OCI-LY7 (cell line): ENCODE measurements around the gene LAMA4. TPM values are rescaled to one million over a fixed set of nuclear protein-coding genes. Genes with fewer than 3 reads are reported as not detected.

ENCODE experiments used
- BruUV-seq: library from RNA; stranded (reverse); fragments of 400-500 nt; replicated peaks from 2 replicates; lab custom pipeline; 2021; lab: Mats Ljungman, UMichigan
- CTCF ChIA-PET: fragments of 300-600 bp; sonication (Branson Sonifier 250); formaldehyde crosslinking; loops from one replicate; lab custom pipeline; 2022; ENCODE audit warnings: antibody characterized with exemption; ENCODE audit not compliant: unreplicated experiment; lab: Charles Lee
- POLR2A ChIA-PET: fragments of 300-600 bp; sonication (Branson Sonifier 250); formaldehyde crosslinking; loops from one replicate; lab custom pipeline; 2022; ENCODE audit warnings: antibody characterized with exemption; lab: Charles Lee
- DNase-seq: peaks from one replicate; pipeline ENCODE4 v3.0.0-alpha.2; 2015; ENCODE audit warnings: low spot score
- H2AFZ ChIP-seq: fragments of 200-600 bp; sonication (generic), shearing (Covaris generic); 2 replicates; pipeline ENCODE4 v1.6.1; 2014; ENCODE audit warnings: mild to moderate bottlenecking, antibody characterized with exemption, low read length, moderate library complexity
- H3K27ac ChIP-seq: fragments of 200-600 bp; sonication (generic); 2 replicates; pipeline ENCODE4 v1.5.1; 2014; ENCODE audit warnings: mixed run types, low read depth, mild to moderate bottlenecking, moderate library complexity, low read length, inconsistent platforms; ENCODE audit not compliant: poor library complexity, severe bottlenecking
- H3K36me3 ChIP-seq: fragments of 200-600 bp; sonication (generic); 2 replicates; pipeline ENCODE4 v1.6.1; 2014; ENCODE audit warnings: mild to moderate bottlenecking, antibody characterized with exemption, low read length, moderate library complexity, mixed read lengths; ENCODE audit not compliant: insufficient read depth
- H3K4me1 ChIP-seq: fragments of 200-600 bp; sonication (generic); 2 replicates; pipeline ENCODE4 v1.5.1; 2014; ENCODE audit warnings: mild to moderate bottlenecking, low read length; ENCODE audit not compliant: insufficient read depth, poor library complexity, severe bottlenecking
- H3K4me2 ChIP-seq: fragments of 200-600 bp; sonication (generic); 2 replicates; pipeline ENCODE4 v1.6.1; 2014; ENCODE audit warnings: mild to moderate bottlenecking, low read length
- H3K4me3 ChIP-seq: fragments of 200-600 bp; sonication (generic); 2 replicates; pipeline ENCODE4 v1.5.1; 2014; ENCODE audit warnings: mild to moderate bottlenecking, low read depth, low read length; ENCODE audit not compliant: poor library complexity, severe bottlenecking
- H3K79me2 ChIP-seq: fragments of 200-600 bp; sonication (generic); 2 replicates; pipeline ENCODE4 v1.6.1; 2016; ENCODE audit warnings: low read depth, mild to moderate bottlenecking, low read length, moderate library complexity, mixed read lengths; ENCODE audit not compliant: insufficient read depth
- H3K9me2 ChIP-seq: fragments of 200-600 bp; sonication (generic); 2 replicates; pipeline ENCODE4 v1.6.1; 2016; ENCODE audit warnings: mild to moderate bottlenecking, low read length, mixed read lengths; ENCODE audit not compliant: insufficient read depth
- H3K9me3 ChIP-seq: fragments of 200-600 bp; sonication (generic); 2 replicates; pipeline ENCODE4 v1.6.1; 2014; ENCODE audit warnings: mild to moderate bottlenecking, mixed run types, low read length, mixed read lengths
- H4K20me1 ChIP-seq: fragments of 200-600 bp; sonication (generic); 2 replicates; pipeline ENCODE4 v1.6.1; 2014; ENCODE audit warnings: mild to moderate bottlenecking, antibody characterized with exemption, low read length, moderate library complexity, mixed read lengths; ENCODE audit not compliant: insufficient read depth
- CTCF ChIP-seq: fragments of 200-600 bp; sonication (generic); conservative IDR thresholded peaks from 2 replicates; pipeline ENCODE4 v1.5.1; 2014; ENCODE audit warnings: mild to moderate bottlenecking, antibody characterized with exemption, low read length, moderate library complexity, mixed read lengths
- EZH2phosphoT487 ChIP-seq: fragments of 200-600 bp; sonication (generic); IDR thresholded peaks from 2 replicates; pipeline ENCODE4 v1.6.1; 2018; ENCODE audit warnings: low read depth, borderline replicate concordance, mild to moderate bottlenecking, mixed run types, antibody characterized with exemption, low read length, moderate library complexity, mixed read lengths
- intact Hi-C: fragments of 100-400 bp; cut with micrococcal nuclease; formaldehyde crosslinking; loops from one replicate; pipeline ENCODE4 v1.10.0; 2022; ENCODE audit not compliant: unreplicated experiment
- total RNA-seq, 2 experiments: library from RNA; depleted of rRNA in 1 of 2; stranded (reverse); fragments of >200 nt in 1 of 2; shearing (Covaris generic) in 1 of 2; gene quantifications; 2 replicates each; pipeline ENCODE4 v1.2.3, GENCODE V29; 2014 to 2022

LAMA4 gene
- total RNA-seq, 2 experiments from 2014 or later = not detected

- no peaks in the 10 kb centered on the region for H3K4me1 ChIP-seq
- ChIA-PET CTCF (no interaction called here), POLR2A (no interaction called here)
- intact Hi-C loops = no loop called here
- BruUV-seq = no TSS peak
- no peak overlapping the region for H2AFZ ChIP-seq
- H3K9me2 ChIP-seq = no peaks in the 10 kb centered on the region
- no peak overlapping the region for H3K4me3 ChIP-seq
- H4K20me1 ChIP-seq = no peaks in the 10 kb centered on the region
- H3K4me2 ChIP-seq = no peak overlapping the region
- no peak for TF ChIP-seq CTCF
- no peak overlapping the region for H3K27ac ChIP-seq
- DNase-seq = no peak
- no peaks in the 10 kb centered on the region for H3K79me2 ChIP-seq
- H3K9me3 ChIP-seq = no peaks in the 10 kb centered on the region
- no peaks in the 10 kb centered on the region for H3K36me3 ChIP-seq
These were observed 1.5 kb downstream of the LAMA4 start for GRCh38 chr6:112252571-112253497.

DNA sequence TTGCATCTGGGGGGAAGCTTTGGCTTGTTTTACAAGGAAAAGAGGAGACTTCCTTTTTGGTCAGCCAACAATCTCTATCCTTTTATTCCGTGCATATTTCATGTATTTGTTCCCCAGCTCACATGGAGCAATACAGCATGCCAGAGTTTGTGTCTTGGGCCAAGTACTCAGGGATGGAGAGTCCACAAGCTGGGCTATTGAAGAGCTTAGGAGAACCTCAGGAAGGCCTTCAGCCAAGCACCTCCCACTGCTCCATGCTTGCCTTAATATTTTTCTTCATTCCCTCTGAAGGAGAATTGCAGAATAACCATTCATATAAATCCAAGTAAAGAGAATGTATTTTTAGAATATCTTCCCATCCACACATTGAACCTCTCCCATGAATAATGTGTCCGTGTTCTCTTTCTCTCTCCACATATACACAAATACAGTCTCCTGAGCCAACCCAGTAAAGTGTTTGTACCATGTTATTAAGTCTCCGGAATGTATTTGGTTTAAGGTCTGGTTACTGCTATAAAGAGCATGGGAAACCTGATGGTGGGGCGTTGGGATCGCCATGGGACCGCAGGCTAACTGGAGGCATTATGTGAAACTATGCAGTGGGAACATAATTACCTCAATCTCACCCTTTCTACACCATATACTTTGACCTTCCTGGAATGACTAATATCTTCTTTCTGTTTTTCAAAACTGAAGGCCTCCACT lies 3.0 kb downstream of the LAMA4 start:
- Histone ChIP-seq H3K4me3 (no peak overlapping the region), H3K79me2 (no peaks in the 10 kb centered on the region), H3K9me2 (no peaks in the 10 kb centered on the region), H2AFZ (no peak overlapping the region), H4K20me1 (no peaks in the 10 kb centered on the region), H3K27ac (no peak overlapping the region), H3K4me2 (no peak overlapping the region), H3K9me3 (no peaks in the 10 kb centered on the region), H3K36me3 (no peaks in the 10 kb centered on the region), H3K4me1 (no peaks in the 10 kb centered on the region)
- ChIA-PET POLR2A (no interaction called here), CTCF (no interaction called here)
- no peak for TF ChIP-seq EZH2phosphoT487
- TF ChIP-seq CTCF = no peak
- no peak for DNase-seq
- BruUV-seq = no TSS peak
- intact Hi-C loops = no loop called here

GRCh38 chr6:112249489-112249888 lies 4.9 kb downstream of the LAMA4 start:
- Histone ChIP-seq H3K79me2 (no peaks in the 10 kb centered on the region), H3K36me3 (no peaks in the 10 kb centered on the region), H3K4me1 (no peaks in the 10 kb centered on the region), H2AFZ (no peak overlapping the region), H3K9me3 (no peaks in the 10 kb centered on the region), H3K27ac (no peak overlapping the region), H3K9me2 (no peaks in the 10 kb centered on the region), H3K4me3 (no peak overlapping the region), H4K20me1 (no peaks in the 10 kb centered on the region), H3K4me2 (no peak overlapping the region)
- BruUV-seq = no TSS peak
- ChIA-PET CTCF (no interaction called here), POLR2A (interaction anchor here (0.7 kb wide), 1 partner anchor 20 kb away, joined by 7 read pairs; no protein-coding TSS in a partner anchor)
- intact Hi-C loops = no loop called here
- TF ChIP-seq EZH2phosphoT487 (no peak), CTCF (no peak)
- no peak for DNase-seq
